LHCN-M2 (cell line): ENCODE results near the gene DGKE. TPM values are rescaled to one million over a fixed set of nuclear protein-coding genes. Genes with fewer than 3 reads are reported as not detected.

Source experiments
- DNase-seq: peaks from one replicate; pipeline ENCODE4 v3.0.0-alpha.2; 2012; ENCODE audit warnings: low read depth
- total RNA-seq: library from RNA; depleted of rRNA; stranded (reverse); fragments of >200 nt; gene quantifications from 2 replicates; pipeline ENCODE4 v1.2.3, GENCODE V29; 2014; rRNA removed

Gene DGKE
- total RNA-seq, 1 experiment from 2014 or later: 2.6 TPM

DNA sequence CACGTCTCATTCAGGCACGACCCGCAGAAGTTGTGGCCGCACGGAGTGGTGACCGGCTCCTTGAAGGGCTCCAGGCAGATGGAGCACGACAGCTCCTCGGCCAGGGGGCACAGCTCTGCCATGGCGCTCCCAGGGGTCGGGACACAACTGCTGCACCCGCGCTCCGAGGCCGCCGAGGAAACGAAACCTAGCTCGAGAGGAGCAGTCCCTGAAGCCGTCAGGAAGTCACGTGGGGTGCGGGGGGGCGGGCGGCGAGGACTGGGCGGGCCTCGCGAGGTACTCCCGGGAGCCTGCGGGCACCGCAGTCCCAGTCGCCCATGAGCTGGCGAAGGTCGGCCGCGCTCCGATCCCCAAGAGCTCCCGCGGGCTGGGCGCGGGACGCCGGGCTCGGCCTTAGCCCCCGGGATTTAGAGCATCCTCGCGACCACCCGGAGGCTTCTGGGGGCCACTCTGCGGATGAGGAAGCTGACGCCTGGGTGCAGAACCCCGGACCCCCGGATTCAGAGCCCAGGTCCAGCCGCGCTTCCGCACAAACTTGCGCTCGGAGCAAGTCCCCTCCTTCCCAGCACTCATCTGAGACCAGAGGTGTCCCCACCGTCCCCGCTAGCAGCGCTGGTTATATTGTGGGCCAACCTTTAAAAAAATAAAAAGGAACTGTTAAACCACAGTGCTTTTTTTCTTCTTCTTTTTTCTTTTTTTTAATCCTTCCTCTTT is 80.1 kb downstream of the DGKE start, which contains the start of gene TRIM25:
TSS of gene TRIM25 (minus strand) at position 183 of the 714 bp plus-strand sequence. CDS start at position 122, 61 bp downstream.
- DNase-seq: peak; percentile 85

DNA sequence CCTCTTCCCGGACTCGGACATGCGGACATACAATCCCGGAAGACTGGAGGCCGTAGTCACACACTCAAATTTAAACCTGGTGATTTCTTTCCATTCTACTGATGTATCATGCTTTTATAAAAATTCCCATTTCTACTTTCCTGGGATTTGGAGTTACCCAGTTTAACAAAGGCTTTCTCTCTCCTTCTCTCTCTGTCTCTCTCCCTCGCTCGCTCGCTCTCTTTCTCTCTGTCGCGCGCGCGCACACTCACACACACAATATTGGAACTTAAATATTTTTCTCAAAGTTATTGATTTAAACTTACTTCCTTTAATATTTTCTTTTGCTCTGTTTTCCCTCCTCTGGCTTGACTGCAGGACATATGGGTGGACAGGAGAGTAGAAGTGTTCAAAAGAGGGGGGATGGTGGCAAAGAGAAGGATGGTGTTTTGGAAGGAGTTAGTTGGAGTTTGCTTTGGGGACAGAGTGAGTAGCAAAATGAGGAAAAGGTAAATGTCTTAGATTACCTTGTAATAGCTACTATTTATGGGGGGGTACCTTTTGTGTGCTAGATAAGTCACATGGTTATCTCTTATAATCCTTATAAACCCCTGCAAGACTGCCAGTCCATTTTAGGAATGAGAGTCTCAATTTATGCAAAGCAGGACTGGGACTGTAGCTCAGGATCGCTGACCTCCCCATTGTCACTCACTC is 80.8 kb downstream of the DGKE start:
- no peak for DNase-seq

DNA sequence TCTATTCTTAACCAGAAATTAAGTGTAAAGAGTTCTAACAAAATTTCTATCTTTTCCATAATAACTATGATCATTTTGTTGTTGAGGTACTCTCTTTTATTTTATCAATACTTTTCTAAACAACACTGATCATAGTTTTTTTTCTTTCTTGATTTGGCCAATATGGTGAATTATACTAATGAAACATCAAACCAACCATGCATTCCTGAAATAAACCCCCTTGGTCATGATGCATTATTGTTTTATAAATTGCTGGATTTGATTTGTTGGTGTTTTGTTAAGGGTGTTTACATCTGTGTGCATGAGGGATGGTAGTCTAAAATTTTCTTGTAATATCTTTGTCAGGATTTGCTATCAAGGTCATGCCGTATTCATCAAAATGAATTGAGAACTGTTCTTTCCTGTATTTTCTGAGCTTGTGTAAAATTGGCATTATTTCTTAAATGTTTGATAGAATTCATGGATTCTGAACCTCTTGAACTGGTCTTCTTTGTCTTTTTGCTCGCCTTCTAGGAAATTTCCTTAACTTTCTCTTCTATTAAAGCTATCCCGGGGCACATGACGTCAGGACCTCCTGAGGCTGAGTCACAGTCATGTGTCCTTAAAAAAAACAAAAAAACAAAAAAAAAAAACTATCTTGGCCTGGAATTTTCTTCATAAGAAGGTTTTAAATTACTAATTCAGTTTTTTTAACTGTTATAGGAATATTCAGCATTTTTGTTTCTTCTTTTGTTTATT is 83.8 kb downstream of the DGKE start:
- peak; percentile 62 for DNase-seq

DNA sequence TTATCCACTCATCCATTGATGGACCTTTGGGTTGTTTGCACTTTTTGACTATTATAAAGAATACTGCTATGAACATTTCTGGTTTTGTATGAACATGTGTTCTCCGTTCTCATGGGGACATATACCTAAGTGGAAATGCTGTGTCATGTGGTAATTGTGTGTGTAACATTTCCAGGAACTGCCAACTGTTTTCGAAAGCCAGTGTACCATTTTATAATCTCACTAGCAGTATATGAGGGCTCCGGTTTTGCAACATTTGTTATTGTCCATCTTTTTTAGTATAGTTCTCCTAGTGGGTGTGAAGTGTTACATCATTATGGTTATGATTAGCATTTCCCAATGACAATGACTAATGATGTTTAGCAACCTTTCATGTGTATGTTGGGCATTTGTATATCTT is 85.0 kb downstream of the DGKE start:
- peak; percentile 69 for DNase-seq

Other genes starting within 250 kb of the DGKE start
- 196 and 274 TPM in 2 replicates for gene NOG, start 240.5 kb upstream of the DGKE start, total RNA-seq
- 0.06 and 0.69 TPM in 2 replicates for gene C17orf67, start 231 bp upstream of the DGKE start, total RNA-seq
- 17.1 and 22.8 TPM in 2 replicates for gene TRIM25, start 79.9 kb downstream of the DGKE start, total RNA-seq
- gene COIL, start 126.9 kb downstream of the DGKE start, total RNA-seq: 18.9 and 22.6 TPM in 2 replicates
- 45.0 and 61.3 TPM in 2 replicates for gene SCPEP1, start 144.0 kb downstream of the DGKE start, total RNA-seq